ENCODE data around the gene LHFPL3.

- TF ChIP-seq, protein P1, sequence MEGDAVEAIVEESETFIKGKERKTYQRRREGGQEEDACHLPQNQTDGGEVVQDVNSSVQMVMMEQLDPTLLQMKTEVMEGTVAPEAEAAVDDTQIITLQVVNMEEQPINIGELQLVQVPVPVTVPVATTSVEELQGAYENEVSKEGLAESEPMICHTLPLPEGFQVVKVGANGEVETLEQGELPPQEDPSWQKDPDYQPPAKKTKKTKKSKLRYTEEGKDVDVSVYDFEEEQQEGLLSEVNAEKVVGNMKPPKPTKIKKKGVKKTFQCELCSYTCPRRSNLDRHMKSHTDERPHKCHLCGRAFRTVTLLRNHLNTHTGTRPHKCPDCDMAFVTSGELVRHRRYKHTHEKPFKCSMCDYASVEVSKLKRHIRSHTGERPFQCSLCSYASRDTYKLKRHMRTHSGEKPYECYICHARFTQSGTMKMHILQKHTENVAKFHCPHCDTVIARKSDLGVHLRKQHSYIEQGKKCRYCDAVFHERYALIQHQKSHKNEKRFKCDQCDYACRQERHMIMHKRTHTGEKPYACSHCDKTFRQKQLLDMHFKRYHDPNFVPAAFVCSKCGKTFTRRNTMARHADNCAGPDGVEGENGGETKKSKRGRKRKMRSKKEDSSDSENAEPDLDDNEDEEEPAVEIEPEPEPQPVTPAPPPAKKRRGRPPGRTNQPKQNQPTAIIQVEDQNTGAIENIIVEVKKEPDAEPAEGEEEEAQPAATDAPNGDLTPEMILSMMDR (IDR thresholded peaks at IDR 0.05), result no peak
- TF ChIP-seq POLR2A (IDR thresholded peaks at IDR 0.05), result no peak
Measured at GRCh38 chr7:104823177-104823576, 494.8 kb downstream of the LHFPL3 start.

Measured in thyroid gland (tissue), 4 donors.